PC-3 (cell line): ENCODE data around the gene MORN3. TPM values are rescaled to one million over a fixed set of nuclear protein-coding genes. Genes with fewer than 3 reads are reported as not detected.

Experiments used
- ATAC-seq: fragments of 200-7000 bp; cut with Tn5 transposase; 2 replicates; pipeline ENCODE4 v1.9.1; 2020; ENCODE audit warnings: mild to moderate bottlenecking, moderate library complexity
- BruUV-seq: library from RNA; stranded (reverse); fragments of 400-500 nt; replicated peaks from 2 replicates; lab custom pipeline; 2021; lab: Mats Ljungman, UMichigan
- CTCF ChIA-PET: fragments of 300-600 bp; sonication (Branson Sonifier 250); formaldehyde crosslinking; loops from one replicate; lab custom pipeline; 2022; ENCODE audit warnings: antibody characterized with exemption; lab: Charles Lee
- POLR2A ChIA-PET: fragments of 300-600 bp; sonication (Branson Sonifier 250); formaldehyde crosslinking; loops from one replicate; lab custom pipeline; 2022; ENCODE audit warnings: antibody characterized with exemption; ENCODE audit not compliant: unreplicated experiment; lab: Charles Lee
- DNase-seq: peaks from one replicate; pipeline ENCODE4 v3.0.0-alpha.2; 2015
- H2AFZ ChIP-seq: fragments of 300-600 bp; sonication (generic); 2 replicates; pipeline ENCODE4 v1.6.0; 2016; ENCODE audit warnings: antibody characterized with exemption, low read length
- H3F3A ChIP-seq: fragments of 300-600 bp; sonication (generic); one replicate; pipeline ENCODE4 v1.6.0; 2017; ENCODE audit warnings: antibody characterized with exemption, low read length, control low read depth, mild to moderate bottlenecking; ENCODE audit not compliant: unreplicated experiment
- H3K27ac ChIP-seq: fragments of 300-600 bp; sonication (generic); 2 replicates; pipeline ENCODE4 v1.5.1; 2016; ENCODE audit warnings: mild to moderate bottlenecking, low read length
- H3K27me3 ChIP-seq: fragments of 300-600 bp; sonication (generic); 2 replicates; pipeline ENCODE4 v1.6.1; 2016; ENCODE audit warnings: low read length, mixed read lengths
- H3K36me3 ChIP-seq: fragments of 300-600 bp; sonication (generic); 2 replicates; pipeline ENCODE4 v1.6.1; 2016; ENCODE audit warnings: low read depth, mixed run types, low read length, mixed read lengths
- H3K4me1 ChIP-seq: fragments of 300-600 bp; sonication (generic); 2 replicates; pipeline ENCODE4 v1.5.1; 2016; ENCODE audit warnings: low read length; ENCODE audit not compliant: insufficient read depth
- H3K4me2 ChIP-seq: fragments of 300-600 bp; sonication (generic); 2 replicates; pipeline ENCODE4 v1.6.0; 2016; ENCODE audit warnings: low read length
- H3K4me3 ChIP-seq: fragments of 300-600 bp; sonication (generic); 2 replicates; pipeline ENCODE4 v1.5.1; 2016; ENCODE audit warnings: mild to moderate bottlenecking, low read length, mixed read lengths
- H3K79me2 ChIP-seq: fragments of 300-600 bp; sonication (generic); 2 replicates; pipeline ENCODE4 v1.6.1; 2017; ENCODE audit warnings: low read length, mixed read lengths
- H3K9ac ChIP-seq: fragments of 300-600 bp; sonication (generic); 2 replicates; pipeline ENCODE4 v1.6.0; 2016; ENCODE audit warnings: mild to moderate bottlenecking, low read length
- H3K9me2 ChIP-seq: fragments of 300-600 bp; sonication (generic); replicated peaks from 2 replicates; pipeline ENCODE4 v1.6.1; 2016; ENCODE audit warnings: mixed run types, low read length, mixed read lengths
- H3K9me3 ChIP-seq: fragments of 300-600 bp; sonication (generic); 2 replicates; pipeline ENCODE4 v1.6.1; 2016; ENCODE audit warnings: low read length, mixed read lengths
- H4K20me1 ChIP-seq: fragments of 300-600 bp; sonication (generic); 2 replicates; pipeline ENCODE4 v1.6.1; 2016; ENCODE audit warnings: low read length, mixed read lengths
- CTCF ChIP-seq: fragments of 300-600 bp; sonication (generic); conservative IDR thresholded peaks from 2 replicates; pipeline ENCODE4 v1.5.1; 2017; ENCODE audit warnings: antibody characterized with exemption, low read depth, mild to moderate bottlenecking, low read length
- EZH2 ChIP-seq: fragments of 300-600 bp; sonication (generic); IDR thresholded peaks from one replicate; pipeline ENCODE4 v1.6.1; 2017; ENCODE audit warnings: antibody characterized with exemption, mild to moderate bottlenecking, low read length; ENCODE audit not compliant: unreplicated experiment
- EZH2phosphoT487 ChIP-seq: fragments of 300-600 bp; sonication (generic); IDR thresholded peaks from 2 replicates; pipeline ENCODE4 v1.6.1; 2018; ENCODE audit warnings: mild to moderate bottlenecking, antibody characterized with exemption, low read length, borderline replicate concordance
- intact Hi-C: fragments of 100-400 bp; cut with micrococcal nuclease; formaldehyde crosslinking; loops from 2 replicates; pipeline ENCODE4 v1.9.0; 2023
- total RNA-seq: library from RNA; depleted of rRNA; stranded (reverse); fragments of >200 nt; gene quantifications from 2 replicates; pipeline ENCODE4 v1.2.3, GENCODE V29; 2014

MORN3 gene
- total RNA-seq, 1 experiment from 2014 or later = 1.7 TPM

GRCh38 chr12:121632069-121632970, 37.1 kb downstream of the MORN3 start:
- Histone ChIP-seq H3K4me2 (no peak overlapping the region), H3K4me1 (peaks cover 29% of the 10 kb centered on the region), H3K27me3 (no peaks in the 10 kb centered on the region), H3K27ac (no peak overlapping the region), H3K9me3 (no peaks in the 10 kb centered on the region), H4K20me1 (peaks cover 10% of the 10 kb centered on the region; the same call in 1 of the 2 replicates), H3K4me3 (no peak overlapping the region), H3K9ac (no peak overlapping the region), H3F3A (no peaks in the 10 kb centered on the region), H3K9me2 (no peaks in the 10 kb centered on the region), H3K79me2 (peaks cover 72% of the 10 kb centered on the region), H2AFZ (no peak overlapping the region), H3K36me3 (0 out of 2 replicates have a peak, but pooled peaks cover 2% of the 10 kb centered on the region)
- intact Hi-C loops = no loop called here
- DNase-seq = no peak
- no TSS peak for BruUV-seq
- CTCF ChIA-PET = no interaction called here
- TF ChIP-seq EZH2phosphoT487 (no peak), EZH2 (no peak), CTCF (no peak)
- no peak for ATAC-seq
- POLR2A ChIA-PET = no interaction called here

GRCh38 chr12:121630791-121631355, 38.6 kb downstream of the MORN3 start:
- Histone ChIP-seq H3K9me2 (no peaks in the 10 kb centered on the region), H3F3A (no peaks in the 10 kb centered on the region), H4K20me1 (peaks cover 10% of the 10 kb centered on the region; the same call in 1 of the 2 replicates), H3K27me3 (no peaks in the 10 kb centered on the region), H3K27ac (no peak overlapping the region), H3K9ac (no peak overlapping the region), H2AFZ (no peak overlapping the region), H3K79me2 (peaks cover 72% of the 10 kb centered on the region), H3K9me3 (no peaks in the 10 kb centered on the region), H3K4me2 (no peak overlapping the region), H3K4me1 (peaks cover 29% of the 10 kb centered on the region), H3K4me3 (no peak overlapping the region), H3K36me3 (0 out of 2 replicates have a peak, but pooled peaks cover 2% of the 10 kb centered on the region)
- no peak for DNase-seq
- no peak for ATAC-seq
- ChIA-PET CTCF (no interaction called here), POLR2A (no interaction called here)
- no TSS peak for BruUV-seq
- intact Hi-C loops = no loop called here
- TF ChIP-seq CTCF (no peak), EZH2phosphoT487 (no peak), EZH2 (no peak)
